ENCODE measurements around the gene CMTM1.

CMTM1 gene

DNA sequence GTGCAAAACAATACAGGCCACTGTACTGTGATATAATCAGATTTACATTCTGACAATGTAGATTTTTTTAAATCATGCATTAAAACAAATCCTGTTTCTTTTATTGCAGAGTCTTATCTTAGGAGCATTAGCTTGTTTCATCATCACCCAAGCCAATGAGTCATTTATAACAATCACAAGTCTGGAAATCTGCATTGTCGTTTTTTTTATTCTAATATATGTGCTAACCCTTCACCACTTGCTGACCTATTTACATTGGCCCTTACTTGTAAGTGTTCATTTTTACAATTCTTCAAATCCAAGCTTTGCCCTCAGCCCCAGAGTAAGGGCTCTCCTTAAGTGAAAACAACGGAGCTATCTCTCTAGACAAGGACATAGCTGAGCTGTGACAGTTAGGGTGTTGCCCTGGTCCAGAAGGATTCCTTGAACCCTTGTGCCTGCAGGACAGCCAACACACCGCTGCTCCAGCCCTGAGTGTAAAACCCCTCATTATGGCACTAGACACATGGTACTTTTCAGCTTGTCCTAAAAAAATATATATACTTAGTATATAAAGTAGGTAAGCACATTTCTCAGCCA, 3.7 kb downstream of the CMTM1 start:
- Histone ChIP-seq H3K4me3 (IDR thresholded peaks at IDR 0.05; ENCODE audit: insufficient read depth, low read depth, low read length) (no peak overlapping the region), H3K4me2 (no peak overlapping the region), H3K79me2 (ENCODE audit: insufficient read depth, low read depth) (no peaks in the 10 kb centered on the region), H3K9ac (no peak overlapping the region), H3K27ac (no peak overlapping the region), H3K4me1 (ENCODE audit: low read depth, poor library complexity, severe bottlenecking) (no peaks in the 10 kb centered on the region), H2AFZ (ENCODE audit: low read depth) (no peak overlapping the region), H4K20me1 (ENCODE audit: insufficient read depth) (no peaks in the 10 kb centered on the region), H3K27me3 (ENCODE audit: insufficient read depth, low read depth) (no peaks in the 10 kb centered on the region), H3K36me3 (ENCODE audit: insufficient read depth) (no peaks in the 10 kb centered on the region)
- TF ChIP-seq, protein P1, sequence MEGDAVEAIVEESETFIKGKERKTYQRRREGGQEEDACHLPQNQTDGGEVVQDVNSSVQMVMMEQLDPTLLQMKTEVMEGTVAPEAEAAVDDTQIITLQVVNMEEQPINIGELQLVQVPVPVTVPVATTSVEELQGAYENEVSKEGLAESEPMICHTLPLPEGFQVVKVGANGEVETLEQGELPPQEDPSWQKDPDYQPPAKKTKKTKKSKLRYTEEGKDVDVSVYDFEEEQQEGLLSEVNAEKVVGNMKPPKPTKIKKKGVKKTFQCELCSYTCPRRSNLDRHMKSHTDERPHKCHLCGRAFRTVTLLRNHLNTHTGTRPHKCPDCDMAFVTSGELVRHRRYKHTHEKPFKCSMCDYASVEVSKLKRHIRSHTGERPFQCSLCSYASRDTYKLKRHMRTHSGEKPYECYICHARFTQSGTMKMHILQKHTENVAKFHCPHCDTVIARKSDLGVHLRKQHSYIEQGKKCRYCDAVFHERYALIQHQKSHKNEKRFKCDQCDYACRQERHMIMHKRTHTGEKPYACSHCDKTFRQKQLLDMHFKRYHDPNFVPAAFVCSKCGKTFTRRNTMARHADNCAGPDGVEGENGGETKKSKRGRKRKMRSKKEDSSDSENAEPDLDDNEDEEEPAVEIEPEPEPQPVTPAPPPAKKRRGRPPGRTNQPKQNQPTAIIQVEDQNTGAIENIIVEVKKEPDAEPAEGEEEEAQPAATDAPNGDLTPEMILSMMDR (conservative IDR thresholded peaks at IDR 0.05; ENCODE audit: low read depth, low read length): no peak

DNA sequence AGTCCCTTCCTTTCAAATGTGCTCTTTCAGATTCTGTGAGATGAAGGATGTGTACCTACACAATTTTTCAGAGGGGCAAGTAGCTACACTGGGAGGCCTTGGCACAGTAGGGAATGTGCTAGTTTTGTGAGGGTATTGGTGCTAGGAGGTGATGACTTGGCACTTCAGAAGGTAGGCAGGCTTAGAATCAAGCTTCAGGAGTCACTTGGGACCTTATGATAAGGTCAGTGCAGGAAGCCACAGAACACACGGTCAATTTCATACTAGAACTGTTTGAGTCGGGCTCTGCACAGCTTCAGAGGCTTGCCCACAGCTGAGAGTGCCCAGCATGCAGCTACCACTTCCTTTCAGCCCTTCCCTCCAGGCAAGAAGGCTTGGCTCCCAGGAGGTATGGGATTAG, 6.1 kb downstream of the CMTM1 start:
- H2AFZ ChIP-seq (ENCODE audit: low read depth): no peak overlapping the region
- H4K20me1 ChIP-seq (ENCODE audit: insufficient read depth): no peaks in the 10 kb centered on the region
- TF ChIP-seq, protein P1 (conservative IDR thresholded peaks at IDR 0.05; ENCODE audit: low read depth, low read length): no peak
- no peak overlapping the region for H3K4me3 ChIP-seq (IDR thresholded peaks at IDR 0.05; ENCODE audit: insufficient read depth, low read depth, low read length)
- no peaks in the 10 kb centered on the region for H3K27me3 ChIP-seq (ENCODE audit: insufficient read depth, low read depth)
- H3K9ac ChIP-seq: no peak overlapping the region
- no peaks in the 10 kb centered on the region for H3K4me1 ChIP-seq (ENCODE audit: low read depth, poor library complexity, severe bottlenecking)
- H3K4me2 ChIP-seq: no peak overlapping the region
- no peaks in the 10 kb centered on the region for H3K36me3 ChIP-seq (ENCODE audit: insufficient read depth)
- H3K27ac ChIP-seq: no peak overlapping the region
- no peaks in the 10 kb centered on the region for H3K79me2 ChIP-seq (ENCODE audit: insufficient read depth, low read depth)

DNA sequence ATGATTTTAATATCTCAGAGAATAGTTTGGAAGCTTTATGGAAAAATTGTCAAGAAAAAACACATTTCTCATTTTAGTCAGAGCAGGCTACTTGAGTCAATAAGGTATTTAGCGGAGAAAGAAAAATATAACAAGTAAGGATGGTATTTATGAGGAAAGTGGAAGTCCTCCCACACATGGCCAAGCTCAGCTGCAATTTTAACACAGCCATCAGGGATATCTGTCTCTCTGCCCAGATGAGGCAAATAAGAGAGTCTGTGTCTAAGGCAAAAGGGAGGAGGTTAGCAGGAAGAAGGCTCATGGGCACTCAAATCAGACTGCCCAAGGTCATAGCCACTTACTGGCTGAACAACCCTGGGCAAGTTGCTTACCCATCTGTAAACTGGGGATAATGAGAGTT, 7.8 kb downstream of the CMTM1 start:
- Histone ChIP-seq H3K27me3 (ENCODE audit: insufficient read depth, low read depth) (no peaks in the 10 kb centered on the region), H3K27ac (no peak overlapping the region), H3K36me3 (ENCODE audit: insufficient read depth) (no peaks in the 10 kb centered on the region), H3K9ac (no peak overlapping the region), H3K4me1 (ENCODE audit: low read depth, poor library complexity, severe bottlenecking) (no peaks in the 10 kb centered on the region), H3K4me3 (IDR thresholded peaks at IDR 0.05; ENCODE audit: insufficient read depth, low read depth, low read length) (no peak overlapping the region), H3K4me2 (no peak overlapping the region), H4K20me1 (ENCODE audit: insufficient read depth) (no peaks in the 10 kb centered on the region), H3K79me2 (ENCODE audit: insufficient read depth, low read depth) (no peaks in the 10 kb centered on the region), H2AFZ (ENCODE audit: low read depth) (no peak overlapping the region)
- TF ChIP-seq, protein P1 (conservative IDR thresholded peaks at IDR 0.05; ENCODE audit: low read depth, low read length): no peak

DNA sequence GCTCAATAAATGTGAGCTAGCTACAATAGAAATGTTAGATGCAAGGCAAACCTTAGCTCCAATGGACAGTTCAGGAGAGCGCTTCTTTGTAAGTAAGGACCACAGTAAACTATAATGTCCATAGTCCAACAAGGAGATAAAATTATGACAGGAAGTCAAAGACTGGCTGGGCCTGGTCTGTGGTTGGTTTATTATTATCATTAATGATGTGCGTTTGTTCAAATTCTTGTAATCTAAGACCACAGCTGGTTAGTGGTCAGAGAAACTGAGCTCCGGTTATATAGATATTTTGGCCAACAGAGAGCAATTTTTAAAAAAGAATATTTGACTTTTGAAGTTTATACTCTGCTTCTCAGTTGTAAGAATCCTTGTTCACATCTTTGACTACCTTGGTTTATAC, 8.3 kb downstream of the CMTM1 start:
- Histone ChIP-seq H2AFZ (ENCODE audit: low read depth) (no peak overlapping the region), H3K27me3 (ENCODE audit: insufficient read depth, low read depth) (no peaks in the 10 kb centered on the region), H4K20me1 (ENCODE audit: insufficient read depth) (no peaks in the 10 kb centered on the region), H3K36me3 (ENCODE audit: insufficient read depth) (no peaks in the 10 kb centered on the region), H3K79me2 (ENCODE audit: insufficient read depth, low read depth) (no peaks in the 10 kb centered on the region), H3K4me1 (ENCODE audit: low read depth, poor library complexity, severe bottlenecking) (no peaks in the 10 kb centered on the region), H3K4me2 (no peak overlapping the region), H3K9ac (no peak overlapping the region), H3K4me3 (IDR thresholded peaks at IDR 0.05; ENCODE audit: insufficient read depth, low read depth, low read length) (no peak overlapping the region), H3K27ac (no peak overlapping the region)
- TF ChIP-seq, protein P1 (conservative IDR thresholded peaks at IDR 0.05; ENCODE audit: low read depth, low read length): no peak
